ENCODE data around the gene CDH11.

DNA sequence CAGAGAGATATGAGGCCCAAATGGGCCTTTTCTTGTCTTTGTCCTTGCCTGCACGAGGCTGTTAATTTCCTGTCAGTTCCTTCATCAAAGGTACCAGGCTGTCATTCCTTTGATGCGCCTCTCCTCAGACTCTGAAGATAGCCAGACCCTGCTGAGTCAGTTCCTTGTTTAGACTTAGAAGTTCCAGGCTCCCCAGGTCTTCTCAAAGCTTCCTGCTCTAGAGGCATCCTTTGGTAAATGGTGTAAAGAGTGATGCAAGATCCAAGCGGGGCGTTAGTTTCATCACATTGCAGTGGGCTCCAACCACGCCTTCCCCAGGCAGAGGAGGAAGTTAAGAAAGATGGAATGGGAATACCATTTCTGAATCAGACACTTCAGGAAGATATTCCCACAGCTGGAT lies 4.0 kb upstream of the CDH11 start:
- TF ChIP-seq, protein P1, sequence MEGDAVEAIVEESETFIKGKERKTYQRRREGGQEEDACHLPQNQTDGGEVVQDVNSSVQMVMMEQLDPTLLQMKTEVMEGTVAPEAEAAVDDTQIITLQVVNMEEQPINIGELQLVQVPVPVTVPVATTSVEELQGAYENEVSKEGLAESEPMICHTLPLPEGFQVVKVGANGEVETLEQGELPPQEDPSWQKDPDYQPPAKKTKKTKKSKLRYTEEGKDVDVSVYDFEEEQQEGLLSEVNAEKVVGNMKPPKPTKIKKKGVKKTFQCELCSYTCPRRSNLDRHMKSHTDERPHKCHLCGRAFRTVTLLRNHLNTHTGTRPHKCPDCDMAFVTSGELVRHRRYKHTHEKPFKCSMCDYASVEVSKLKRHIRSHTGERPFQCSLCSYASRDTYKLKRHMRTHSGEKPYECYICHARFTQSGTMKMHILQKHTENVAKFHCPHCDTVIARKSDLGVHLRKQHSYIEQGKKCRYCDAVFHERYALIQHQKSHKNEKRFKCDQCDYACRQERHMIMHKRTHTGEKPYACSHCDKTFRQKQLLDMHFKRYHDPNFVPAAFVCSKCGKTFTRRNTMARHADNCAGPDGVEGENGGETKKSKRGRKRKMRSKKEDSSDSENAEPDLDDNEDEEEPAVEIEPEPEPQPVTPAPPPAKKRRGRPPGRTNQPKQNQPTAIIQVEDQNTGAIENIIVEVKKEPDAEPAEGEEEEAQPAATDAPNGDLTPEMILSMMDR (IDR thresholded peaks at IDR 0.05) = no peak
- TF ChIP-seq EP300 (IDR thresholded peaks at IDR 0.05) (no peak), POLR2A (IDR thresholded peaks at IDR 0.05) (no peak), POLR2AphosphoS5 (IDR thresholded peaks at IDR 0.05) (peak in 2 of 4 donors; percentile 14 to 40)

Data from sigmoid colon (tissue), 4 donors.